ENCODE results near the gene CTNND2. TPM values are rescaled to one million over a fixed set of nuclear protein-coding genes. Genes with fewer than 3 reads are reported as not detected.

CTNND2 gene
- total RNA-seq, 2 experiments from 2014 or later, result not detected

DNA sequence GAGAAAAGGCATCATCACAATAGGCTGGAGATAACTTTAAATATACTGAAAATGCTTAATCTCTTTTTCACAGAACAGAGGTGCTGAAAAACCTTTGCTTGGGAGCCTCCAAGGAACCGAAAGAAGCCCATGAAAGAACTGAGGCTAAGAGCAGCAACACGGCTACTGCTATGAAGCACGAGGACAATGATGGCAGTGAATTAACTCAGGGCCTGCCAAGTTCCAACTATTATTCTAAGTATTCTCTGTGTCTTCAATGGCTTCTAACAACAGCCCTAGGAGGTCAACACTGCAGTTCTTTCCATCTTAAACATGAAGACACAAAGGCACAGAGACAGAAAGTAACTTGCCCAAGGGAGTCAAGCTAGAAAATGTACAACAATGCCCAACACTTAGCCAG lies 850.2 kb downstream of the CTNND2 start:
- intact Hi-C loops (cut with micrococcal nuclease), result no loop called here

DNA sequence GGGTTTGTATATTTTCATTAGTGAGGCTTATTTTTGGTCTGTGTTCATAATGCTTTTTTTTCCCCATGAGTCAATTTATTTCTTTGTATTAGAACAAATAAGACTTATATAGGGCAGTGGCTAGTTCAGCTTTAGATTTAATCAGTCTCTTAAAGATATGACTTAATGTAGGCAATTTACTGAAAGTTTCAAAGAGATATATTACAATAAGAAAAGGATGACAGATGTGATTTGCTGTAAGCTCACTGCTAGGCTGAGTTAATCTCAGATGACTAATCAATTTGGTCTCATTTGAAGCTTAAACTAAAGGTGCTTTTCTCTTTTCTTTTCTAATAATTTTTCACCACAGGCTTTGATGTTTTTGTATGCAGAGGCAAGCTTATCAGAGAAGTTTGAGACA lies 851.4 kb downstream of the CTNND2 start:
- Mint-ChIP-seq H3K27me3 (ENCODE audit: low read depth) (peaks cover 2% of the 10 kb centered on the region), H3K4me3 (no peak overlapping the region), H3K27ac (no peak overlapping the region), H3K36me3 (ENCODE audit: low read depth) (no peaks in the 10 kb centered on the region), H3K4me1 (ENCODE audit: low read depth) (no peaks in the 10 kb centered on the region), H3K9me3 (no peaks in the 10 kb centered on the region)
- intact Hi-C loops (cut with micrococcal nuclease), result no loop called here
- CTCF ChIA-PET, result interaction anchor here (0.8 kb wide), 1 partner anchor 199 kb away, joined by 3 read pairs; no protein-coding TSS in a partner anchor
- no peak for DNase-seq

More for the DNA sequence above, 850.2 kb downstream of the CTNND2 start:
- Mint-ChIP-seq H3K4me3 (no peak overlapping the region), H3K27me3 (ENCODE audit: low read depth) (peaks cover 2% of the 10 kb centered on the region), H3K36me3 (ENCODE audit: low read depth) (no peaks in the 10 kb centered on the region), H3K9me3 (no peaks in the 10 kb centered on the region), H3K4me1 (ENCODE audit: low read depth) (no peaks in the 10 kb centered on the region), H3K27ac (no peak overlapping the region)
- CTCF ChIA-PET, result no interaction called here
- no peak for DNase-seq

DNA sequence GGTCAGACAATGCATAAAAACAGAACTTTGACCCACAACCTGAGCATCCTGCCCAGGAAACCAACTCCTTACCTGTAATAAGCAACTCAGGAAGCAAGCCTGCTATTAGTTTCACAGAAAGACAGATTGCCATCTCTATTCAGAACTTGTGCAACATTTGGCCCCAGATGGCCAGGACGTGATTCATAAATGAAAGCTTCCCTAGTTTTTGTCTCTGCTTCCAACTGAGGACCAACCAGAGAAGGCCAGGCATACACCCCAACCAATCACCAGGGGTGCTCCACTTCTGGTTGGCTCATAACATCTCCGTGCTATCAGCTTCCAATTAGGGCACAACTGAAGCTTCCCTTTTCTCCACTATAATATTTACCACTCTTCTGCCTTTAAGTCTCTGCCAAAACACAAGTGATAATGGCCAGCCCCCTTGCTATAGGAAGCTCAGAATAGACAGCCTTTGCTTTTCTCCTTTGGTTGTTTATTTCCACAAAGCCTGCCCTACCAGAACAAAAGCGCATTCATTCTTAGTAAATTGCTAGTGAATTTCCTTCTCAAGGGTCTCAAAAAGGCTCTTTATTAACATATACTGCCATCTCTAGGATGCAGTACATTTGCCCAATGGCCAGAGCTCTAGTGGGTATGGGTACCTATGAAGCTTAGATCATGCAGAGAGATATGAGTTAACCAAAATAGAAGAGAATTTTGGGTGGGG lies 853.5 kb downstream of the CTNND2 start:
- CTCF ChIA-PET, result no interaction called here

DNA sequence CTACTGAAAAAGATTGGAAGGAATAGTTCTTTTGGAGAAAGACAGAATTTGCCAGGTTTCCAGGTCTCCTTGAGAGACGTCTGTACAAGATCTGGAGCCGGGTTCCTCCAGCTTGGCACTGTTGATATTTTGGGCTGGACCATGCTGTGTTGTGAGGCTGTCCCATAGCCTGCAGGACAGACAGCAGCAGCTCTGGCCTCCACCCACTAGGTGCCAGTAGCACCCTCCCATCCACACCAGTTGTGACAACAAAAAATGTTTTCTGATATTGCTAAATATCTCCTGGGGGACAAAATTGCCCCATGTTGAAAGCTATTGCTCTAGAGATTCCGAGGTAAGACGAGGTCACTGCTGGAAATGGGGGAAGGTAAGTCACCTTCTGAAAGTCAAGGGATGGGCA lies 855.5 kb downstream of the CTNND2 start:
- H3K36me3 Mint-ChIP-seq (ENCODE audit: low read depth), result no peaks in the 10 kb centered on the region
- no peak for DNase-seq
- no peak overlapping the region for H3K4me3 Mint-ChIP-seq
- no peaks in the 10 kb centered on the region for H3K9me3 Mint-ChIP-seq
- intact Hi-C loops (cut with micrococcal nuclease), result loop anchor here (10.0 kb wide), 1 partner anchor 184 kb away; no protein-coding TSS in a partner anchor
- H3K27ac Mint-ChIP-seq, result no peak overlapping the region
- CTCF ChIA-PET, result interaction anchor here (0.8 kb wide), 1 partner anchor 26 kb away, joined by 3 read pairs; no protein-coding TSS in a partner anchor
- H3K4me1 Mint-ChIP-seq (ENCODE audit: low read depth), result no peaks in the 10 kb centered on the region
- peaks cover 2% of the 10 kb centered on the region for H3K27me3 Mint-ChIP-seq (ENCODE audit: low read depth)

More for the DNA sequence above, 853.5 kb downstream of the CTNND2 start:
- Mint-ChIP-seq H3K27ac (no peak overlapping the region), H3K27me3 (ENCODE audit: low read depth) (peaks cover 3% of the 10 kb centered on the region), H3K36me3 (ENCODE audit: low read depth) (no peaks in the 10 kb centered on the region), H3K4me3 (no peak overlapping the region), H3K4me1 (ENCODE audit: low read depth) (no peaks in the 10 kb centered on the region), H3K9me3 (no peaks in the 10 kb centered on the region)
- DNase-seq, result no peak
- intact Hi-C loops (cut with micrococcal nuclease), result no loop called here

DNA sequence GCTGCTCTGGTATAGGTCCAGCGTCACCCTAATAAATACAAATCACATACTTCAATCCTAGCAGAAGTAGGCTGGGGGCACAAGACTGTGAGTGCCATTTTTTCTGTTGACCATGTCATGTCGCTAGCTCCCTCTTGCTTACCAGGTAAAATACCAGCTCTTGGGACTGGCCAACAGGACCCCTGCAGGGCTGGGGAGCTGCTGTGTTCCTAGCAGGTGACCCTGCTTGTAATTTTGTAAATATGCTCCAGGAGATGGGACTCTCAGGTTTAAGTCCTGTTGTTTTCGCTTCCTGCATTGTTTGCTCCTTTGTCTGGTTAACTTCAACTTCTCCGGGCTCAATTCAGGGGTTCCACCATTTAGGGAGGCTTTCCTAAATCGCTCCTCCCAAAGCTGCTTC lies 856.6 kb downstream of the CTNND2 start:
- Mint-ChIP-seq H3K4me3 (no peak overlapping the region), H3K27me3 (ENCODE audit: low read depth) (peaks cover 2% of the 10 kb centered on the region), H3K27ac (no peak overlapping the region), H3K4me1 (ENCODE audit: low read depth) (no peaks in the 10 kb centered on the region), H3K9me3 (no peaks in the 10 kb centered on the region), H3K36me3 (ENCODE audit: low read depth) (no peaks in the 10 kb centered on the region)
- CTCF ChIA-PET, result no interaction called here
- DNase-seq, result no peak
- intact Hi-C loops (cut with micrococcal nuclease), result loop anchor here (10.0 kb wide), 1 partner anchor 183 kb away; no protein-coding TSS in a partner anchor

DNA sequence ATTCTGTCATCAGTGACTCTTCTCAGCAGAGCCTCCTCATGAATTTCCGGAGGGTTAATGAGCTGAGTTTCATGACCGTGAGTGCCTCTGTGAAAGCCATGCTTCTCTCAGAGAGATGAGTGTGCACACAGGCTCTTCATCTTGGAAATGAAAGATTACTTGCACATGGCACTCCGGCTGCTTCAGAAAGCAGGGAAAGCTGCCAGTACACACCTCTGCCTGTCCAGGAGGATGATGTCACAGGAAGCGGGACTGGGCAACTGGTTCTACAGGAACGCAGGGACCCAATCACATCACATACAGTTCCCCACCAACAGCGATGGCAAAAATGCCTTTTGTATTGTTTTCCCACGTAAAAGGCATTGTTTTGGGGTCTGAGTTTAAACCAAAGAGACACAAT lies 857.2 kb downstream of the CTNND2 start:
- CTCF ChIA-PET, result no interaction called here
- Mint-ChIP-seq H3K4me3 (no peak overlapping the region), H3K27me3 (ENCODE audit: low read depth) (peaks cover 2% of the 10 kb centered on the region), H3K36me3 (ENCODE audit: low read depth) (no peaks in the 10 kb centered on the region), H3K27ac (no peak overlapping the region), H3K4me1 (ENCODE audit: low read depth) (no peaks in the 10 kb centered on the region), H3K9me3 (no peaks in the 10 kb centered on the region)
- no peak for DNase-seq
- intact Hi-C loops (cut with micrococcal nuclease), result loop anchor here (10.0 kb wide), 1 partner anchor 182 kb away; no protein-coding TSS in a partner anchor

DNA sequence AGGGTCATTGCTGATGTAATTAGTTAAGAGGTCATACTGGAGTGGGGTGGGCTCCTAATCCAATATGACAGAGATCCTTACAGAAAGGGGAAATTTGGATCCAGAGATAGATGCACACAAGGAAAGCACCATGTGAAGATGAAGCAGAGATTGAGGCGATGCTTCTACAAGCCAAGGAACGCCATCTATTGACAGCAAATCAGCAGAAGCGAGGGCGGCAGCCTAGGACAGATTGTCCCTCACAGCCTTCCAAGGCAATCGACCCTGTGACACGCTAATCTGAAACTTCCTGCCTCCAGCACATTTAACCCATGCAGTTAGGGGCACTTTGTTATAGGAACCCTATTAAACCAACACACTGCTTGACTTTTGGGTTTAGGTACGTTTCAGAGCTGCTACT lies 858.1 kb downstream of the CTNND2 start:
- DNase-seq, result no peak
- Mint-ChIP-seq H3K27ac (no peak overlapping the region), H3K36me3 (ENCODE audit: low read depth) (no peaks in the 10 kb centered on the region), H3K27me3 (ENCODE audit: low read depth) (peaks cover 2% of the 10 kb centered on the region), H3K4me1 (ENCODE audit: low read depth) (no peaks in the 10 kb centered on the region), H3K4me3 (no peak overlapping the region), H3K9me3 (no peaks in the 10 kb centered on the region)
- intact Hi-C loops (cut with micrococcal nuclease), result loop anchor here (10.0 kb wide), 1 partner anchor 181 kb away; no protein-coding TSS in a partner anchor
- CTCF ChIA-PET, result no interaction called here

DNA sequence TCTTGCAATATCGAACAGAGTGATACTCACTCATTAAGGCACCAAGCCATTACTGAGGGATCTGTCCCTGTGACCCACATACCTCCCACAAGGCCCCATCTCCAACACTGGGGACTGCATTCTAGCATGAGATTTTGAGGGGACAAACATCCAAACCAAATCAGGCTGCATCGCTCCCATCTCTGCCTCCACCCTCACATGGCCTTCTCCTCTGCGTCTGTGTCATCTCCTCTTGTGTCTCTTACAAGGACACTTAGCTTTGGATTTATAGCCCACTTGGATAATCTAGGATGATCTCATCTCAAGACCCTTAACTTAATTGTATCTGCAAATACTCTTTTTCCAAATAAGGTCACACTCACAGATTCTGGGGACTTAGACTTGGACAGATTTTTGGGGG lies 858.8 kb downstream of the CTNND2 start:
- Mint-ChIP-seq H3K4me1 (ENCODE audit: low read depth) (no peaks in the 10 kb centered on the region), H3K36me3 (ENCODE audit: low read depth) (no peaks in the 10 kb centered on the region), H3K9me3 (no peaks in the 10 kb centered on the region), H3K27ac (no peak overlapping the region), H3K27me3 (ENCODE audit: low read depth) (peaks cover 2% of the 10 kb centered on the region), H3K4me3 (no peak overlapping the region)
- DNase-seq, result no peak
- CTCF ChIA-PET, result no interaction called here
- intact Hi-C loops (cut with micrococcal nuclease), result loop anchor here (10.0 kb wide), 1 partner anchor 181 kb away; no protein-coding TSS in a partner anchor

DNA sequence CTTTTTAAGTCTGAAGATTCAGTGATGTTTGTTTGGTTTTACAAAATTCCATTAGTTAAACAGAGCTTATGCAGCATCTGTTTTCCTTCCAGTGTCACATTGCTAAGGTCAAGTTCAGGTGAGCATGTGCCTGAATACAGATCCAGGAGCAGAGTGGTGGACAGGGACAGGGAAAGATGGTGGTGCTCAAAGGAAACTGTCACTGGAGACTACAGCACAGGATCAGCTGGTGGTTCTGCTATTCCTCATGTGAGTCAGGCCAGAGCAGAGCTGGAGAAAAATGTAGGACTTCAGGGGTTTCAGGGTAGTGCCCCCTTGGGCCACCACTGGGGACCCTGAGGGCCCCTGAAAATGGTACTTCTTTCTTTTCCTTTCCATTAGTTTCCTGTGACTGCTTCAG lies 859.7 kb downstream of the CTNND2 start:
- Mint-ChIP-seq H3K36me3 (ENCODE audit: low read depth) (no peaks in the 10 kb centered on the region), H3K9me3 (no peaks in the 10 kb centered on the region), H3K4me3 (no peak overlapping the region), H3K27ac (no peak overlapping the region), H3K27me3 (ENCODE audit: low read depth) (peaks cover 2% of the 10 kb centered on the region), H3K4me1 (ENCODE audit: low read depth) (no peaks in the 10 kb centered on the region)
- intact Hi-C loops (cut with micrococcal nuclease), result loop anchor here (10.0 kb wide), 1 partner anchor 180 kb away; no protein-coding TSS in a partner anchor
- DNase-seq, result no peak
- CTCF ChIA-PET, result no interaction called here

DNA sequence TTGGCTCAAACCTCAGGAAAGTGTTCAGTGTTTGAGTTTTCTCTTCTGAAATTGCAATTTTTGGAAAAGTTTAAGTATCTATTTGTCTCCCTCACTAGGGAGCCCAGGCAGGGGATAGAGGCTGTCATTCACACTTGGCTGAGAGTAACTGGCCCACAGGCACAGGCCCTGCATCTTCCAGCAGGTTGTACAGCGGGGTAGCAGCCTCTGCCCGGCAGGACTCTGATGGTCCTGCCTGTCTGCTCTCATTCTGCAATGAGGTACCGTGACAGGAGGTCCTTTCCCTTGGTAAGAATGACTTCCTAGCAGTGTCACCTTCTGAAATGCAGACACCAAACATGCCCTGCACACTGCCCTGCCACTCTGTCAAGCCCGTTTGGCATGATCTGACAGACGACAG lies 860.4 kb downstream of the CTNND2 start:
- no peaks in the 10 kb centered on the region for H3K4me1 Mint-ChIP-seq (ENCODE audit: low read depth)
- no peak for DNase-seq
- H3K4me3 Mint-ChIP-seq, result no peak overlapping the region
- intact Hi-C loops (cut with micrococcal nuclease), result loop anchor here (10.0 kb wide), 1 partner anchor 179 kb away; no protein-coding TSS in a partner anchor
- H3K9me3 Mint-ChIP-seq, result no peaks in the 10 kb centered on the region
- peaks cover 2% of the 10 kb centered on the region for H3K27me3 Mint-ChIP-seq (ENCODE audit: low read depth)
- no peak overlapping the region for H3K27ac Mint-ChIP-seq
- CTCF ChIA-PET, result no interaction called here
- H3K36me3 Mint-ChIP-seq (ENCODE audit: low read depth), result no peaks in the 10 kb centered on the region

DNA sequence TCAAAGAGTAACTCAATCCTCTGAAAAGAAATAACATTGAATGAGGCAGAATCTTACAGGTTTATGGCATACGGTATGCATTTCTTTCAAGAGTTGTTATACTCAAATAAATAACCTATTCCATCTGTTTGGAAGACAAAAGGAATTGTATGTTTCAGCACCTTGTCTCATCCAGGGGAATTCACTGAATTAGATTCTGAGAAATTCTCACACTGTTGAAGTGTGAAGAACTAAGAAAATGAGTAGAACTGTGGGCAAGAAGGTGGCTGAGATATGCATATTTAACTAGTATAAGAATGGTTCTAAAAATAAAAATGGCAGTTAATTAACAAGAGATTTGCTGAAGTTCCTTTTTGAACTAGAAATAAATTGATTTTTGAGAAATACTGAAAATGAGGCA lies 863.9 kb downstream of the CTNND2 start:
- no peak overlapping the region for H3K27ac Mint-ChIP-seq
- no peak overlapping the region for H3K4me3 Mint-ChIP-seq
- no peaks in the 10 kb centered on the region for H3K27me3 Mint-ChIP-seq (ENCODE audit: low read depth)
- intact Hi-C loops (cut with micrococcal nuclease), result loop anchor here (10.0 kb wide), 1 partner anchor 176 kb away; no protein-coding TSS in a partner anchor
- H3K4me1 Mint-ChIP-seq (ENCODE audit: low read depth), result no peaks in the 10 kb centered on the region
- no peaks in the 10 kb centered on the region for H3K9me3 Mint-ChIP-seq
- no peaks in the 10 kb centered on the region for H3K36me3 Mint-ChIP-seq (ENCODE audit: low read depth)
- no peak for DNase-seq
- CTCF ChIA-PET, result no interaction called here

DNA sequence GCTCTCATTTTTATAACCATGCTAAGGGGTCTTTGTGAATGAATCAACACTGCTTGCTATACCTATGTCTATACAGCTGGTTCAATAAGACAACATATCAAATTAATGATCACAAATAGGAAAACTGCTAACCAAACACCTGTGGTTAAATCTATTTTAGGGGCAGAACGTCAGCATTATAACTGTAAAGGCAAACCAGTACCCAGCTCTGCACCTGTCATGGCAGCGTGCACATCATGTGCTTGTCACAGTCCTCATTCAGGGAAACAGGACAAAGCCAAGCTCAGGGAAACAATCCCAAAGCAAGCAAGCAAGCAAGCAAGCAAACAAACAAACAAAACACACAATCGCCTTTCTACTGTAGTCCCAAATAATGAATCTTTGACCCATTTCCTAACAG lies 865.5 kb downstream of the CTNND2 start:
- Mint-ChIP-seq H3K9me3 (no peaks in the 10 kb centered on the region), H3K27me3 (ENCODE audit: low read depth) (peaks cover 2% of the 10 kb centered on the region), H3K27ac (no peak overlapping the region), H3K36me3 (ENCODE audit: low read depth) (no peaks in the 10 kb centered on the region), H3K4me1 (ENCODE audit: low read depth) (no peaks in the 10 kb centered on the region), H3K4me3 (no peak overlapping the region)
- CTCF ChIA-PET, result interaction anchor here (0.6 kb wide), 1 partner anchor 12 kb away, joined by 3 read pairs; no protein-coding TSS in a partner anchor
- no peak for DNase-seq
- intact Hi-C loops (cut with micrococcal nuclease), result no loop called here

DNA sequence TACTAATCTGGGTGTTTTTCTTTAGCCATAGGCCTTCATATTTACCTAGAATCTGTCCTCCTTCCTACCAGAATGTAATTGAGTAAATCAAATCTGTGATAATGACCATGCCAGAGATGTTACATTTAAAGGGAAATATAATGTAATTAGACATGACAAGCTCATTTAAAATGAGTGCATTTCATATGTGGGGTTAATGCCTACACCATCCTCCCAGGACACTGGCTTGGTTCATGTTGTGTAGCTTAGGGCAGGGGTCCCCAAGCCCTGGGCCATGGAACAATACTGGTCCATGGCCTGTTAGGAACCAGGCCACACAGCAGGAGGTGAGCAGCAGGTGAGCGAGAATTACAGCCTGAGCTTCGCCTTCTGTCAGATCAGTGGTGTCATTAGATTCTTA lies 866.3 kb downstream of the CTNND2 start:
- H3K27me3 Mint-ChIP-seq (ENCODE audit: low read depth), result peaks cover 2% of the 10 kb centered on the region

More for the DNA sequence above, 866.3 kb downstream of the CTNND2 start:
- intact Hi-C loops (cut with micrococcal nuclease), result no loop called here
- CTCF ChIA-PET, result interaction anchor here (0.6 kb wide), 1 partner anchor 11 kb away, joined by 3 read pairs; no protein-coding TSS in a partner anchor
- no peak for DNase-seq
- Mint-ChIP-seq H3K9me3 (no peaks in the 10 kb centered on the region), H3K4me3 (no peak overlapping the region), H3K4me1 (ENCODE audit: low read depth) (no peaks in the 10 kb centered on the region), H3K36me3 (ENCODE audit: low read depth) (no peaks in the 10 kb centered on the region), H3K27ac (no peak overlapping the region)
